ENCODE data around the gene EIF4G2.
A peak's percentile ranks its signal among the peaks of the same experiment; 100 is the strongest.

The EIF4G2 gene

GRCh38 chr11:10809373-10810160, 841 bp upstream of the EIF4G2 start:
- H3K27me3 ChIP-seq (replicated peaks; ENCODE audit: control insufficient read depth, insufficient read depth, low read length, poor library complexity, severe bottlenecking): no peaks in the 10 kb centered on the region
- H3K36me3 ChIP-seq (ENCODE audit: control insufficient read depth, insufficient read depth, low read length): peaks cover 23% of the 10 kb centered on the region

GRCh38 chr11:10808235-10808552, 532 bp downstream of the EIF4G2 start:
- Histone ChIP-seq H3K27ac (ENCODE audit: insufficient read depth, low read length, poor library complexity, severe bottlenecking) (peak overlapping the region; percentile 94), H3K4me3 (ENCODE audit: insufficient read depth, low read depth, low read length, poor library complexity, severe bottlenecking) (peak overlapping the region; percentile 98), H3K36me3 (ENCODE audit: control insufficient read depth, insufficient read depth, low read length) (peaks cover 37% of the 10 kb centered on the region), H3K9me3 (ENCODE audit: control insufficient read depth, low read length) (no peaks in the 10 kb centered on the region), H3K4me1 (ENCODE audit: control insufficient read depth, insufficient read depth, low read length, poor library complexity, severe bottlenecking) (peaks cover 28% of the 10 kb centered on the region), H3K27me3 (replicated peaks; ENCODE audit: control insufficient read depth, insufficient read depth, low read length, poor library complexity, severe bottlenecking) (no peaks in the 10 kb centered on the region)
- no peak for DNase-seq

More at GRCh38 chr11:10809373-10810160, 841 bp upstream of the EIF4G2 start:
- H3K9me3 ChIP-seq (ENCODE audit: control insufficient read depth, low read length): no peaks in the 10 kb centered on the region
- peak overlapping the region; percentile 94 for H3K27ac ChIP-seq (ENCODE audit: insufficient read depth, low read length, poor library complexity, severe bottlenecking)
- DNase-seq: peak in 1 of 3 donors; percentile 33
- H3K4me1 ChIP-seq (ENCODE audit: control insufficient read depth, insufficient read depth, low read length, poor library complexity, severe bottlenecking): peaks cover 26% of the 10 kb centered on the region
- H3K4me3 ChIP-seq (ENCODE audit: insufficient read depth, low read depth, low read length, poor library complexity, severe bottlenecking): peak overlapping the region; percentile 98

GRCh38 chr11:10807493-10808234, 1.1 kb downstream of the EIF4G2 start:
- peak; percentile 9 to 30 (median 20) for DNase-seq
- Histone ChIP-seq H3K36me3 (ENCODE audit: control insufficient read depth, insufficient read depth, low read length) (peaks cover 41% of the 10 kb centered on the region), H3K4me3 (ENCODE audit: insufficient read depth, low read depth, low read length, poor library complexity, severe bottlenecking) (peak overlapping the region; percentile 98), H3K27me3 (replicated peaks; ENCODE audit: control insufficient read depth, insufficient read depth, low read length, poor library complexity, severe bottlenecking) (no peaks in the 10 kb centered on the region), H3K27ac (ENCODE audit: insufficient read depth, low read length, poor library complexity, severe bottlenecking) (peak overlapping the region; percentile 94), H3K9me3 (ENCODE audit: control insufficient read depth, low read length) (no peaks in the 10 kb centered on the region), H3K4me1 (ENCODE audit: control insufficient read depth, insufficient read depth, low read length, poor library complexity, severe bottlenecking) (peaks cover 28% of the 10 kb centered on the region)

DNA sequence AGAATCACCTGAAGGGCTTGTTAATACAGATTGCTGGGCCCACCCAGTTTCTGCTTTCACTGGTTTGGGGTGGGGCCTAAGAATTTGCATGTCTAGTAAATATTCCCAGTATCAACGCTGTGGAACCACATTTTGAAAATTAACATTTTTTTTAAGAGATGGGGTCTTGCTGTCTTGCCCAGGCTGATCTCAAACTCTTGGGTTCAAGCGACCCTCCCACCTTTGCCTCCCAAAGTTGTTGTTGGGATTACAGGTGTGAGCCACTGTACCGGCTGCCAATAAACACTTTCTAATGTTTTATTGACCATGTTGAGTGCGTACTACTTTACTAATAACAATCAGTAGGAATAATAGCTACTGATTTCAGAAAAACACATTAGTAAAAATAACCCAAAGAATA, 2.5 kb downstream of the EIF4G2 start:
- Histone ChIP-seq H3K9me3 (ENCODE audit: control insufficient read depth, low read length) (no peaks in the 10 kb centered on the region), H3K4me3 (ENCODE audit: insufficient read depth, low read depth, low read length, poor library complexity, severe bottlenecking) (peak overlapping the region; percentile 2), H3K27me3 (replicated peaks; ENCODE audit: control insufficient read depth, insufficient read depth, low read length, poor library complexity, severe bottlenecking) (no peaks in the 10 kb centered on the region), H3K27ac (ENCODE audit: insufficient read depth, low read length, poor library complexity, severe bottlenecking) (peak overlapping the region; percentile 94), H3K36me3 (ENCODE audit: control insufficient read depth, insufficient read depth, low read length) (peaks cover 56% of the 10 kb centered on the region), H3K4me1 (ENCODE audit: control insufficient read depth, insufficient read depth, low read length, poor library complexity, severe bottlenecking) (peaks cover 29% of the 10 kb centered on the region)
- DNase-seq: no peak

- H3K4me1 ChIP-seq (ENCODE audit: control insufficient read depth, insufficient read depth, low read length, poor library complexity, severe bottlenecking): peaks cover 33% of the 10 kb centered on the region
- no peaks in the 10 kb centered on the region for H3K27me3 ChIP-seq (replicated peaks; ENCODE audit: control insufficient read depth, insufficient read depth, low read length, poor library complexity, severe bottlenecking)
- H3K4me3 ChIP-seq (ENCODE audit: insufficient read depth, low read depth, low read length, poor library complexity, severe bottlenecking): no peak overlapping the region
- H3K36me3 ChIP-seq (ENCODE audit: control insufficient read depth, insufficient read depth, low read length): peaks cover 61% of the 10 kb centered on the region
- DNase-seq: no peak
- no peak overlapping the region for H3K27ac ChIP-seq (ENCODE audit: insufficient read depth, low read length, poor library complexity, severe bottlenecking)
- no peaks in the 10 kb centered on the region for H3K9me3 ChIP-seq (ENCODE audit: control insufficient read depth, low read length)
Observed at GRCh38 chr11:10805741-10806140, 3.0 kb downstream of the EIF4G2 start.

DNA sequence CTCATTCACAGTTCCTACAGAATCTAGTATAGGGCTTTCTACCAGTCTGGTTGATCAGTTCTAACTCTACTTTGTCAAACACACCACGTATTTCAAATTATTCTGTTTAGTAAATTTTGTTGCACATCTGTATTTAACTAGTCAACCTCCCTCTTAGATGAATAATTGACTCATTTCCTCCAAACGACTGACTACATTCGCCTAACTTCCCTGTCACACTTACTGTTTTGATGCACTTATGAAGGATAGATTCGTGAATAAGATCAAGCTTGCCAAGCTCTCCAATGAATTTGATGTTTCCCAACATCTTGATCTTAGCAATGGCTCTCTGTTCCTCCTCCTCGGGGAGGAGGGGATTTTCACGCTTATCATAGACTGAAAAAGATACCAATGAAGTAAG, 5.0 kb downstream of the EIF4G2 start:
- peaks cover 81% of the 10 kb centered on the region for H3K36me3 ChIP-seq (ENCODE audit: control insufficient read depth, insufficient read depth, low read length)
- H3K27ac ChIP-seq (ENCODE audit: insufficient read depth, low read length, poor library complexity, severe bottlenecking): no peak overlapping the region
- no peaks in the 10 kb centered on the region for H3K9me3 ChIP-seq (ENCODE audit: control insufficient read depth, low read length)
- H3K4me3 ChIP-seq (ENCODE audit: insufficient read depth, low read depth, low read length, poor library complexity, severe bottlenecking): no peak overlapping the region
- DNase-seq: no peak
- peaks cover 39% of the 10 kb centered on the region for H3K4me1 ChIP-seq (ENCODE audit: control insufficient read depth, insufficient read depth, low read length, poor library complexity, severe bottlenecking)
- no peaks in the 10 kb centered on the region for H3K27me3 ChIP-seq (replicated peaks; ENCODE audit: control insufficient read depth, insufficient read depth, low read length, poor library complexity, severe bottlenecking)

DNA sequence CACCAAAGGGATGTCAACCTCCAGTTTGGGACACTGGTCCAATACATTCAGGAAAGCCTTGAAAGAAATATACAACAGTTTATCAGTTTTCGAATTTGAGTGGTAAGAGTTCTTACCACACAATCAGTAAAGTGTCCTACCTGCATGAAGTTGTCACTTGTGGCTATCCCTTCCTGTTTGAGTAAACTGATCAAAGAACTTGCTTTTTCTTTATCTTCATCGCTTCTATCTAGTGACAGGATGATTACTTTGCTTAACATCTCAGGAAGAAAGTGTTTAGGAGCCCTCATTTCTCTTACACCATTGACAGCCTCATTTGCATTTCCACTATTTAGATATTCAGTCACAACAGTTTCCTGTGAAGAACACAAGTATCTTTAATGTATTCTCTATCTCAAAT, 8.4 kb downstream of the EIF4G2 start:
- Histone ChIP-seq H3K4me3 (ENCODE audit: insufficient read depth, low read depth, low read length, poor library complexity, severe bottlenecking) (no peak overlapping the region), H3K27ac (ENCODE audit: insufficient read depth, low read length, poor library complexity, severe bottlenecking) (no peak overlapping the region), H3K27me3 (replicated peaks; ENCODE audit: control insufficient read depth, insufficient read depth, low read length, poor library complexity, severe bottlenecking) (no peaks in the 10 kb centered on the region), H3K9me3 (ENCODE audit: control insufficient read depth, low read length) (no peaks in the 10 kb centered on the region), H3K4me1 (ENCODE audit: control insufficient read depth, insufficient read depth, low read length, poor library complexity, severe bottlenecking) (peaks cover 22% of the 10 kb centered on the region), H3K36me3 (ENCODE audit: control insufficient read depth, insufficient read depth, low read length) (peaks cover 93% of the 10 kb centered on the region)
- no peak for DNase-seq

DNA sequence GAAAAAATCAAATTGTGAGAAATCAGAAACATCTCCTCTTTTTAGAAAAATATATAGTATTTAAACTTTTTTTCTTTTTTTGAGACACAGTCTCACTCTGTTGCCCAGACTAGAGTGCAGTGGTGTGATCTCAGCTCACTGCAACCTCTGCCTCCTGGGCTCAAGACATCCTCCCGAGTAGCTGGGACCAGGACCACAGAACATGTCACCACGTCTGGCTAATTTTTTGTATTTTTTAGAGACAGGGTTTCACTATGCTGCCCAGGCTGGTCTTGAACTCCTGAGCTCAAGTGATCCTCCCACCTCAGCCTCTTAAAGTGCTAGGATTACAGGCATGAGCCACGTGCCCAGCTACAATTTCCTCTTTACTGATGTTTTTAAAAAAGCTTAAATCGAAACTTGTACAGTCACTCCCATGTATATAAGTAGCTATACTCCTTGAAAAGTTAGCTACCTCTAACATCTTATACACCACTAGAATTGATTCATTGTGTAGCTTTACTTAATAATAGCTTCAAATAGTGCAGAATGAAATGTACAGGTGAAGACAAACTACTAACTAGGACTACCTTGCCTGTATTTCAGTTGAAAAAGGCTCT, 10.3 kb downstream of the EIF4G2 start:
- no peaks in the 10 kb centered on the region for H3K9me3 ChIP-seq (ENCODE audit: control insufficient read depth, low read length)
- H3K27ac ChIP-seq (ENCODE audit: insufficient read depth, low read length, poor library complexity, severe bottlenecking): no peak overlapping the region
- no peaks in the 10 kb centered on the region for H3K27me3 ChIP-seq (replicated peaks; ENCODE audit: control insufficient read depth, insufficient read depth, low read length, poor library complexity, severe bottlenecking)
- peaks cover 18% of the 10 kb centered on the region for H3K4me1 ChIP-seq (ENCODE audit: control insufficient read depth, insufficient read depth, low read length, poor library complexity, severe bottlenecking)
- no peak overlapping the region for H3K4me3 ChIP-seq (ENCODE audit: insufficient read depth, low read depth, low read length, poor library complexity, severe bottlenecking)
- DNase-seq: no peak
- peaks cover 74% of the 10 kb centered on the region for H3K36me3 ChIP-seq (ENCODE audit: control insufficient read depth, insufficient read depth, low read length)

GRCh38 chr11:10797531-10797930, 11.2 kb downstream of the EIF4G2 start:
- H3K27ac ChIP-seq (ENCODE audit: insufficient read depth, low read length, poor library complexity, severe bottlenecking): no peak overlapping the region
- H3K36me3 ChIP-seq (ENCODE audit: control insufficient read depth, insufficient read depth, low read length): peaks cover 66% of the 10 kb centered on the region
- no peaks in the 10 kb centered on the region for H3K27me3 ChIP-seq (replicated peaks; ENCODE audit: control insufficient read depth, insufficient read depth, low read length, poor library complexity, severe bottlenecking)
- peaks cover 22% of the 10 kb centered on the region for H3K4me1 ChIP-seq (ENCODE audit: control insufficient read depth, insufficient read depth, low read length, poor library complexity, severe bottlenecking)
- H3K4me3 ChIP-seq (ENCODE audit: insufficient read depth, low read depth, low read length, poor library complexity, severe bottlenecking): no peak overlapping the region
- no peak for DNase-seq
- no peaks in the 10 kb centered on the region for H3K9me3 ChIP-seq (ENCODE audit: control insufficient read depth, low read length)

DNA sequence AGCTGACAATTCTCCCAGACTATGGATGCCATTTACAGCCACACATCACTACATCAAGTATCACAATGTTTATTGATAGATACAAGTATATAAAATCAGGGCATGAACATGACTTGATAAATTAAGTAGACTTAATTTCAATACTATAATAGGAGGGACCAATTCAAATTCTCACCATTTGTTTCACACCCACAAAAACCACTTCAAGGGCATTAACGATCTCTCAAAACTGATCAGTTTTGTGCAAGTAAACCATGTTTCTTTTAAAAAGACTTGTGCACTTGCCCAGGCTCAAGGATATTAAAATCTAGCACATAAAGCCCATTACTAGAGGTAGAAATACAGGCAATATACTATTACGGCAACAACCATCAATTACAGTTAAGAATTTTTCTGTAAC, 11.7 kb downstream of the EIF4G2 start:
- no peak for DNase-seq
- Histone ChIP-seq H3K36me3 (ENCODE audit: control insufficient read depth, insufficient read depth, low read length) (peaks cover 61% of the 10 kb centered on the region), H3K4me1 (ENCODE audit: control insufficient read depth, insufficient read depth, low read length, poor library complexity, severe bottlenecking) (peaks cover 26% of the 10 kb centered on the region), H3K9me3 (ENCODE audit: control insufficient read depth, low read length) (no peaks in the 10 kb centered on the region), H3K27me3 (replicated peaks; ENCODE audit: control insufficient read depth, insufficient read depth, low read length, poor library complexity, severe bottlenecking) (no peaks in the 10 kb centered on the region), H3K4me3 (ENCODE audit: insufficient read depth, low read depth, low read length, poor library complexity, severe bottlenecking) (no peak overlapping the region), H3K27ac (ENCODE audit: insufficient read depth, low read length, poor library complexity, severe bottlenecking) (no peak overlapping the region)
